Skeletal muscle cell (primary cell): ENCODE measurements around the gene MYO7A.

Source experiments
- DNase-seq: peaks from one replicate; pipeline ENCODE4 v3.0.0-alpha.2; 2010; ENCODE audit warnings: low read depth
- H3K4me3 ChIP-seq: 2 replicates; pipeline ENCODE4 v1.5.1; 2011; ENCODE audit warnings: low read depth, mild to moderate bottlenecking, control low read depth, low read length, moderate library complexity

Gene MYO7A

DNA sequence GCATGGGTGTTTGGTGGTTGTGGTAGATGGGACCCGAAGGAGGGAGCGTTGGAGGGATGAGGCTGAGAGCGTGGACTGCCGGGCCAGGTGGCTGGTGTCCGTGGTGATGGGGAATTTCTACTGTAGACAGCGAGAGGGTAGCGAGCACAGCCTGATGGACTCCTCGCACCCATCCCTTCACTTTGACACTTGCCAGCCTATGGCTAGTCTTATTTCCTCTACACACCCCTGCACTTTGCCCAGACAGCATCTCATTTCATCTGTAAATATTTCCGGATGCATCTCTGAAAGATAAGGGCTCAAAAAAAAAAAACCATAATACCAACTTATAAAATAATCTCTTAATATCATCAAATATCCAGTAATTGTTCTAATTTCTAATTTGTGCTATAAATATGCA is 19.6 kb upstream of the MYO7A start:
- no peak for DNase-seq
- H3K4me3 ChIP-seq = no peak overlapping the region

DNA sequence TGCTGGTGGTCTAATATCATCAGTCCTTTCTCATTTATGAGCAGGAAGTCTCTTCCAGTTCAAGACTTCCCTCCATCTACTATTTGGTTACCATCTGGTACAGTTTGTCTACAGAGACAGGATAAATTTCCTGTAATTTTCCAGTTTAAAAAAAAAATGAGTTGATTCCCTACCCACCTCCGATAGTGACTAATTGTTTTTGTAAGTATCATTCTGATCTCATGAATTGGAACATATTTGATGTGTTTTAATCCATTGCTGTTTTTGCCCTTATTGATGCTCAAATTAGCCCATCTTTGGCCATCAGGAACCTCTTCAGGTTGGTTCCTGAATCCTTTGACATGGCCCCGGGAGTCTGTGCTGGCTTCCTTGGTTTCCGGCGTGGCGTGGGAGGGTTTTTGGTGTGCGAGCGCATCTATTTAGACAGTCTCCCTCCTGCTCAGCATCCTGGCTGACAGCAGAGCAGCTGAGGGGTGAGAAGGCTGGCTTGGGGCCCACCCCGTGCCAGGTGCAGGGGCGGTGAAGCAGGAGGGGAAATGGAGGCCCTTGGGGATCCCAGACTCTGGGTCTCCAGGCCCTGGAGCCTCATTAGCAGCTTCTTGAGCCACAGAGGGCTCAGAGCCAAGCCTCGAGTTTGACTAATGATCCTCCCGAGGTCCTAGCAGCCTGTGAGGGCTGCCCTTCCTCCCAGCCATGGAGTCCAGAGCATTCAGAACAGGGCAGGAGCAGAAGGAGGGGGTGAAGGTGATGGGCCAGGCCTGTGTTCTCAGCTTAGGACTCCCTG is 18.6 kb upstream of the MYO7A start:
- DNase-seq = no peak

GRCh38 chr11:77110836-77111235 is 17.2 kb upstream of the MYO7A start:
- H3K4me3 ChIP-seq = no peak overlapping the region
- no peak for DNase-seq

More for the DNA sequence above, 18.6 kb upstream of the MYO7A start:
- H3K4me3 ChIP-seq = no peak overlapping the region

- H3K4me3 ChIP-seq = no peak overlapping the region
- no peak for DNase-seq
These were observed 16.8 kb upstream of the MYO7A start for GRCh38 chr11:77111277-77111676.

- no peak for DNase-seq
- H3K4me3 ChIP-seq = no peak overlapping the region
These were observed 16.1 kb upstream of the MYO7A start for GRCh38 chr11:77111946-77112345.

- H3K4me3 ChIP-seq = no peak overlapping the region
- DNase-seq = no peak
These were observed 15.2 kb upstream of the MYO7A start for GRCh38 chr11:77112641-77113381.

- H3K4me3 ChIP-seq = no peak overlapping the region
- no peak for DNase-seq
These were observed 14.5 kb upstream of the MYO7A start for GRCh38 chr11:77113382-77114088.

DNA sequence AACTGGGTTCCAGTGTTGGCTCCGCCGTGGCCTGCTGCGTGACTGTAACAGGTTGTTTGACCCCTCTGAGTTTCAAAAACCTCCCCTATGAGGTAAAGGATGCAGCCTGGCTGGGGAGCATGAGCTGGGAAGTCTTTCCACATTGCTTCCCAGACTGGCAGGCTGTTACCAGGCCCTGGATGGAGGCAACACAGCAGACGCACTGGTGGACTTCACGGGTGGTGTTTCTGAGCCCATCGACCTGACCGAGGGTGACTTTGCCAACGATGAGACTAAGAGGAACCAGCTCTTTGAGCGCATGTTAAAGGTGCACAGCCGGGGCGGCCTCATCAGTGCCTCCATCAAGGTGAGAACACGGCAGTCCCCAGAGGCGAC is 14.0 kb upstream of the MYO7A start:
- DNase-seq = no peak
- H3K4me3 ChIP-seq = no peak overlapping the region

DNA sequence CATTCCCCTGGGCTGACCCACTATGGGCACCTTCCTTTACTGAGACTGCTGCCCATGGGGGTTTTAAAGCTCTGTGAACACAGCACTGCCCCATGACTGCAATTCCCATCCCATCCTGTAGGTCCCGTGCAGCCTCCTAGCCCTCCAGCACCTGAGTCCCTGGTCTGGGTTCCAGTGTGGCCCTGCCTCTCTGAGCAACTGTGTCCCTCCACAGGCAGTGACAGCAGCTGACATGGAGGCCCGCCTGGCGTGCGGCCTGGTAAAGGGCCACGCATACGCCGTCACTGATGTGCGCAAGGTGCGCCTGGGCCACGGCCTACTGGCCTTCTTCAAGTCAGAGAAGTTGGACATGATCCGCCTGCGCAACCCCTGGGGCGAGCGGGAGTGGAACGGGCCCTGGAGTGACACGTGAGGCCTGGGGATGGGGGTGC is 12.8 kb upstream of the MYO7A start:
- no peak for DNase-seq
- no peak overlapping the region for H3K4me3 ChIP-seq

GRCh38 chr11:77115956-77116355 is 12.1 kb upstream of the MYO7A start:
- H3K4me3 ChIP-seq = no peak overlapping the region

GRCh38 chr11:77117492-77117891 is 10.6 kb upstream of the MYO7A start:
- no peak overlapping the region for H3K4me3 ChIP-seq
- DNase-seq = no peak

More at GRCh38 chr11:77115956-77116355, 12.1 kb upstream of the MYO7A start:
- no peak for DNase-seq

DNA sequence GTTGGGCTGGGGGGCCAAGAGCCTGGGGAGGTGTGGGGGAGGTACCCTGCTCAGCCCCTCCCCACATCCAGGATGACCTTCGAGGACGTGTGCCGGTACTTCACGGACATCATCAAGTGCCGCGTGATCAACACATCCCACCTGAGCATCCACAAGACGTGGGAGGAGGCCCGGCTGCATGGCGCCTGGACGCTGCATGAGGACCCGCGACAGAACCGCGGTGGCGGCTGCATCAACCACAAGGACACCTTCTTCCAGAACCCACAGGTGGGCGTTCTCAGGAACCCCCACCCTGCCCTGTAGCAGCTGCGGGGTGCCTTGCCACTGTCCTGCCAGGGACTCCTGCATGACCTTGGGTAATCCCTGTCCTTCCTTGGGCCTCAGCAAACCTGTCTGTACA is 10.0 kb upstream of the MYO7A start:
- DNase-seq = no peak
- H3K4me3 ChIP-seq = no peak overlapping the region

DNA sequence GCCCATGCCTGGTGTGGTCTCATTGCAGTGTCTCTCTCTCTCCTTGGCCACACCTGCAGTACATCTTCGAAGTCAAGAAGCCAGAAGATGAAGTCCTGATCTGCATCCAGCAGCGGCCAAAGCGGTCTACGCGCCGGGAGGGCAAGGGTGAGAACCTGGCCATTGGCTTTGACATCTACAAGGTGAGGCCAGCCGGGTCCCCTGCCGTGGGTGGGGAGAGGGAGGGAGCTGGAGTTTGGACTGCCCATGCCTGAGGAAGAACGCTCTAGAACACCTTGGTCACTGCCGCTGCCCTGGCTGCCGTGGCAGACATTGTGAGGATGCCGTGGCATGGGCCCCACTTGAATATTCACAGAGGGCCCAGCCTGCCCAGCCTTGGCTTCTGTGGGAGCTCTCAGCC is 9.1 kb upstream of the MYO7A start:
- no peak overlapping the region for H3K4me3 ChIP-seq
- DNase-seq = no peak

DNA sequence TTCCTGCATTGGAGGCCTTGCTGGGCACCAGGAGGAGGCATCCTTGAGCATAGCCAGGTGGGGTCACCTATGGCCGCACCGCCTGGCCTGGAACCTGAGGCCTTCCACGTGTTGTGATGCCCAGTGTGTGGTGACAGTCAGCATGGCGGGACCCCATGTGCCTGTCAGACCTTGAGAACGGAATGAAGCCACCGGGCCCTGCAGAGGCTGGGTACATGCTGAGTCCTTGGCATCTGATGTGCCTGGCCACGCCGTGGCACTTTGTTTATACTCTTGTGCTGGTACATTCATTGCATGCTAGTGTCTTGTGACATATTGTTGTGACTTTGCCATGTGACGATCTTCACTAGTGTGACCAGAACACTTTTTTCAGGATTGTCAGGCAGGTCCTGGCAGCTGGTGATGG is 8.5 kb upstream of the MYO7A start:
- H3K4me3 ChIP-seq = no peak overlapping the region
- DNase-seq = no peak

GRCh38 chr11:77120571-77120970 is 7.5 kb upstream of the MYO7A start:
- no peak overlapping the region for H3K4me3 ChIP-seq
- DNase-seq = no peak

- DNase-seq = no peak
- H3K4me3 ChIP-seq = no peak overlapping the region
These were observed 6.9 kb upstream of the MYO7A start for GRCh38 chr11:77121096-77121640.

- DNase-seq = no peak
- H3K4me3 ChIP-seq = no peak overlapping the region
These were observed 6.0 kb upstream of the MYO7A start for GRCh38 chr11:77121876-77122575.

- no peak for DNase-seq
- H3K4me3 ChIP-seq = no peak overlapping the region
These were observed 5.4 kb upstream of the MYO7A start for GRCh38 chr11:77122576-77123212.

DNA sequence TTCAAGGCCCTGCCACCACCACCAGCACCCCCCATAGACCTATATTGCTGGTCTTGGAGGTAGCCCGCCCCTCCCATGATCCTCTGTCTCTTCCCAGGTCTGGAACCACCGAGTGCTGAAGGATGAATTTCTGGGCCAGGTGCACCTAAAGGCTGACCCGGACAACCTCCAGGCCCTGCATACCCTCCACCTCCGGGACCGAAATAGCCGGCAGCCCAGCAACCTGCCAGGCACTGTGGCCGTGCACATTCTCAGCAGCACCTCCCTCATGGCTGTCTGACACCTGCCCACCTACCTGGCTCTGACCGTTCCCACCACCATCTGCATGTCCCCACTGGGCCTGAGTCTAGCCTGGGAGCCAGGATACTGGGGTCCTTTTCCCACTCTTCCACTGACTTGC is 4.5 kb upstream of the MYO7A start:
- no peak for DNase-seq
- no peak overlapping the region for H3K4me3 ChIP-seq
